GM18499 (cell line): ENCODE data around the gene FBXL13.
"Not testable (repeated sequence)": the region's sequence is repeated elsewhere in the genome, so short reads cannot be mapped to it uniquely, and the experiment has no call there.

ENCODE experiments used
- ATAC-seq: cut with Tn5 transposase; IDR thresholded peaks from one replicate; pipeline ENCODE4 v1.9.1; 2021; ENCODE audit warnings: moderate number of reproducible peaks; ENCODE audit not compliant: insufficient read depth, unreplicated experiment

The FBXL13 gene

GRCh38 chr7:102874166-102874829, 200.3 kb downstream of the FBXL13 start:
- ATAC-seq, result peak; percentile 93

- ATAC-seq, result peak; percentile 14
Observed at GRCh38 chr7:102873470-102874165, 201.0 kb downstream of the FBXL13 start.

- ATAC-seq, result no peak
Observed at GRCh38 chr7:102872460-102872859, 202.1 kb downstream of the FBXL13 start.

- ATAC-seq, result no peak
Observed at GRCh38 chr7:102869195-102869594, 205.4 kb downstream of the FBXL13 start.

- ATAC-seq, result no peak
Observed at GRCh38 chr7:102866535-102867215, 207.9 kb downstream of the FBXL13 start.

GRCh38 chr7:102864958-102865357, 209.6 kb downstream of the FBXL13 start:
- no peak for ATAC-seq

- ATAC-seq, result no peak
Observed at GRCh38 chr7:102860351-102860811, 214.2 kb downstream of the FBXL13 start.

- ATAC-seq, result no peak
Observed at GRCh38 chr7:102859799-102860125, 214.8 kb downstream of the FBXL13 start.

- ATAC-seq, result no peak
Observed at GRCh38 chr7:102859084-102859798, 215.4 kb downstream of the FBXL13 start.

- no peak for ATAC-seq
Observed at GRCh38 chr7:102856036-102856435, 218.6 kb downstream of the FBXL13 start.

- ATAC-seq, result no peak
Observed at GRCh38 chr7:102849538-102849937, 225.1 kb downstream of the FBXL13 start.

GRCh38 chr7:102849079-102849478, 225.5 kb downstream of the FBXL13 start:
- no peak for ATAC-seq

GRCh38 chr7:102845346-102845745, 229.2 kb downstream of the FBXL13 start:
- no peak for ATAC-seq

GRCh38 chr7:102843850-102844249, 230.7 kb downstream of the FBXL13 start:
- peak; percentile 82 for ATAC-seq

- ATAC-seq, result no peak
Observed at GRCh38 chr7:102842284-102842683, 232.3 kb downstream of the FBXL13 start.

GRCh38 chr7:102841290-102841689, 233.3 kb downstream of the FBXL13 start:
- no peak for ATAC-seq

GRCh38 chr7:102840404-102840803, 234.2 kb downstream of the FBXL13 start:
- no peak for ATAC-seq

GRCh38 chr7:102838572-102839101, 236.0 kb downstream of the FBXL13 start:
- not testable (repeated sequence) for ATAC-seq

GRCh38 chr7:102837802-102838201, 236.8 kb downstream of the FBXL13 start:
- no peak for ATAC-seq

- ATAC-seq, result no peak
Observed at GRCh38 chr7:102836977-102837376, 237.6 kb downstream of the FBXL13 start.
